AG04450 (cell line): ENCODE data around the gene WNT7A. TPM values are rescaled to one million over a fixed set of nuclear protein-coding genes. Genes with fewer than 3 reads are reported as not detected.

Source experiments
- CTCF ChIA-PET: fragments of 300-600, 350-600 bp; formaldehyde crosslinking; extraction: SDS; loops from one replicate; lab custom pipeline; 2022; ENCODE audit warnings: antibody characterized with exemption, inconsistent platforms; lab: Charles Lee
- POLR2A ChIA-PET: fragments of 350-600 bp; formaldehyde crosslinking; extraction: SDS; loops from one replicate; lab custom pipeline; 2021; ENCODE audit warnings: antibody characterized with exemption, inconsistent platforms; lab: Yijun Ruan, JAX
- DNase-seq: peaks from one replicate; pipeline ENCODE4 v3.0.0-alpha.2; 2011; ENCODE audit warnings: low read depth, low spot score
- H3K27ac ChIP-seq: one replicate; pipeline ENCODE4 v1.5.1; 2012; ENCODE audit warnings: low read depth, low read length, control low read depth
- H3K27me3 ChIP-seq: one replicate; pipeline ENCODE4 v1.6.0; 2012; ENCODE audit warnings: low read length; ENCODE audit not compliant: control insufficient read depth, insufficient read depth
- H3K4me3 ChIP-seq: 2 replicates; pipeline ENCODE4 v1.5.1; 2011; ENCODE audit warnings: mild to moderate bottlenecking, low read depth, low read length, control low read depth
- H3K9me3 ChIP-seq: 2 replicates; pipeline ENCODE4 v1.5.1; 2012; ENCODE audit warnings: low read length; ENCODE audit not compliant: control insufficient read depth, insufficient read depth
- CTCF ChIP-seq: IDR thresholded peaks from 2 replicates; pipeline ENCODE4 v1.5.1; 2011; ENCODE audit warnings: low read depth, low read length, control low read depth, inconsistent platforms
- polyA plus RNA-seq: library from polyadenylated mRNA; depleted of rRNA; stranded (reverse); fragments of >200 nt; gene quantifications from 2 replicates; pipeline ENCODE4 v1.2.3, GENCODE V29; 2011

WNT7A gene
- polyA plus RNA-seq, 1 experiment: not detected

GRCh38 chr3:13822042-13822441 is 57.8 kb downstream of the WNT7A start:
- no peak for DNase-seq
- CTCF ChIA-PET: no interaction called here
- Histone ChIP-seq H3K4me3 (no peak overlapping the region), H3K27me3 (no peaks in the 10 kb centered on the region), H3K9me3 (peaks cover 33% of the 10 kb centered on the region), H3K27ac (no peak overlapping the region)
- POLR2A ChIA-PET: no interaction called here
- no peak for TF ChIP-seq CTCF

GRCh38 chr3:13821126-13821525 is 58.7 kb downstream of the WNT7A start:
- no peak overlapping the region for H3K27ac ChIP-seq
- no peak for DNase-seq
- TF ChIP-seq CTCF: no peak
- H3K9me3 ChIP-seq: peaks cover 42% of the 10 kb centered on the region
- no peaks in the 10 kb centered on the region for H3K27me3 ChIP-seq
- ChIA-PET POLR2A (no interaction called here), CTCF (no interaction called here)
- H3K4me3 ChIP-seq: no peak overlapping the region

GRCh38 chr3:13818919-13819318 is 61.0 kb downstream of the WNT7A start:
- Histone ChIP-seq H3K27ac (no peak overlapping the region), H3K9me3 (peaks cover 60% of the 10 kb centered on the region), H3K4me3 (no peak overlapping the region), H3K27me3 (no peaks in the 10 kb centered on the region)
- ChIA-PET CTCF (no interaction called here), POLR2A (no interaction called here)
- DNase-seq: no peak
- TF ChIP-seq CTCF: no peak

- no peaks in the 10 kb centered on the region for H3K27me3 ChIP-seq
- no peak for TF ChIP-seq CTCF
- CTCF ChIA-PET: no interaction called here
- POLR2A ChIA-PET: no interaction called here
- H3K27ac ChIP-seq: no peak overlapping the region
- H3K9me3 ChIP-seq: peaks cover 73% of the 10 kb centered on the region
- DNase-seq: no peak
- H3K4me3 ChIP-seq: no peak overlapping the region
These were observed 64.7 kb downstream of the WNT7A start for GRCh38 chr3:13815088-13815683.

GRCh38 chr3:13812034-13812471 is 67.8 kb downstream of the WNT7A start:
- no peak overlapping the region for H3K4me3 ChIP-seq
- no peak for TF ChIP-seq CTCF
- no peak for DNase-seq
- no peaks in the 10 kb centered on the region for H3K27me3 ChIP-seq
- ChIA-PET POLR2A (no interaction called here), CTCF (no interaction called here)
- no peak overlapping the region for H3K27ac ChIP-seq
- peaks cover 66% of the 10 kb centered on the region for H3K9me3 ChIP-seq
